Astrocyte (in vitro differentiated cells and primary cell): ENCODE data around the gene USP15. TPM values are rescaled to one million over a fixed set of nuclear protein-coding genes. Genes with fewer than 3 reads are reported as not detected.
"Not testable (repeated sequence)": the region's sequence is repeated elsewhere in the genome, so short reads cannot be mapped to it uniquely, and the experiment has no call there.

ENCODE experiments used
- DNase-seq: peaks from one replicate; pipeline ENCODE4 v3.0.0-alpha.2; 2010; ENCODE audit warnings: low read depth
- FAIRE-seq: peaks from 2 replicates; lab custom pipeline; 2011; peaks lifted over from hg19 to GRCh38; lab: Jason Lieb, UNC
- H2AFZ ChIP-seq: 2 replicates; pipeline ENCODE4 v1.6.0; 2012; ENCODE audit warnings: low read depth, low read length, inconsistent platforms
- H3K27ac ChIP-seq: 2 replicates; pipeline ENCODE4 v1.5.1; 2011; ENCODE audit warnings: low read depth, low read length, inconsistent platforms
- H3K27me3 ChIP-seq: 2 replicates; pipeline ENCODE4 v1.6.0; 2011; ENCODE audit warnings: low read length, inconsistent platforms; ENCODE audit not compliant: insufficient read depth
- H3K36me3 ChIP-seq: 2 replicates; pipeline ENCODE4 v1.5.1; 2011; ENCODE audit warnings: low read length, inconsistent platforms; ENCODE audit not compliant: insufficient read depth
- H3K4me1 ChIP-seq: 2 replicates; pipeline ENCODE4 v1.5.1; 2011; ENCODE audit warnings: low read length, inconsistent platforms; ENCODE audit not compliant: insufficient read depth
- H3K4me2 ChIP-seq: 2 replicates; pipeline ENCODE4 v1.6.0; 2012; ENCODE audit warnings: low read length, inconsistent platforms
- H3K4me3 ChIP-seq: 2 replicates; pipeline ENCODE4 v1.5.1; 2011; ENCODE audit warnings: low read depth, mild to moderate bottlenecking, low read length, inconsistent platforms; ENCODE audit not compliant: insufficient read depth
- H3K79me2 ChIP-seq: 2 replicates; pipeline ENCODE4 v1.6.0; 2012; ENCODE audit warnings: mild to moderate bottlenecking, low read length, inconsistent platforms; ENCODE audit not compliant: insufficient read depth
- H3K9ac ChIP-seq: 2 replicates; pipeline ENCODE4 v1.6.0; 2012; ENCODE audit warnings: mild to moderate bottlenecking, low read length, inconsistent platforms
- H3K9me3 ChIP-seq: 2 replicates; pipeline ENCODE4 v1.5.1; 2012; ENCODE audit warnings: low read depth, mild to moderate bottlenecking, low read length, inconsistent platforms; ENCODE audit not compliant: insufficient read depth
- H4K20me1 ChIP-seq: 2 replicates; pipeline ENCODE4 v1.6.0; 2012; ENCODE audit warnings: low read length, inconsistent platforms; ENCODE audit not compliant: insufficient read depth
- H3K27ac Mint-ChIP-seq: one replicate; pipeline ENCODE4 v1.8.0; 2021; ENCODE audit warnings: mild to moderate bottlenecking, mixed read lengths; ENCODE audit not compliant: unreplicated experiment
- H3K27me3 Mint-ChIP-seq: one replicate; pipeline ENCODE4 v1.8.0; 2021; ENCODE audit warnings: low read depth, mixed read lengths; ENCODE audit not compliant: unreplicated experiment
- H3K36me3 Mint-ChIP-seq: one replicate; pipeline ENCODE4 v1.8.0; 2021; ENCODE audit warnings: low read depth, mixed read lengths; ENCODE audit not compliant: unreplicated experiment
- H3K4me1 Mint-ChIP-seq: one replicate; pipeline ENCODE4 v1.8.0; 2021; ENCODE audit warnings: low read depth, mixed read lengths; ENCODE audit not compliant: unreplicated experiment
- H3K4me3 Mint-ChIP-seq: one replicate; pipeline ENCODE4 v1.8.0; 2021; ENCODE audit warnings: mild to moderate bottlenecking, moderate library complexity, mixed read lengths; ENCODE audit not compliant: unreplicated experiment
- H3K9me3 Mint-ChIP-seq: one replicate; pipeline ENCODE4 v1.8.0; 2021; ENCODE audit warnings: mild to moderate bottlenecking, mixed read lengths; ENCODE audit not compliant: unreplicated experiment
- EZH2 ChIP-seq: IDR thresholded peaks from 2 replicates; pipeline ENCODE4 v1.6.1; 2012; ENCODE audit warnings: mild to moderate bottlenecking, low read length, inconsistent platforms; ENCODE audit not compliant: insufficient read depth
- total RNA-seq: library from RNA; stranded (reverse); gene quantifications from 2 replicates; pipeline ENCODE4 v1.2.1, GENCODE V29; 2021
- TF ChIP-seq, protein P1 (sequence below): IDR thresholded peaks from 2 replicates; pipeline ENCODE4 v1.5.1; 2011; ENCODE audit warnings: low read depth, mild to moderate bottlenecking, inconsistent platforms, low read length, moderate library complexity; ENCODE audit not compliant: insufficient read depth

The USP15 gene
- total RNA-seq, 1 donor from 2014 or later: 81.9 TPM

DNA sequence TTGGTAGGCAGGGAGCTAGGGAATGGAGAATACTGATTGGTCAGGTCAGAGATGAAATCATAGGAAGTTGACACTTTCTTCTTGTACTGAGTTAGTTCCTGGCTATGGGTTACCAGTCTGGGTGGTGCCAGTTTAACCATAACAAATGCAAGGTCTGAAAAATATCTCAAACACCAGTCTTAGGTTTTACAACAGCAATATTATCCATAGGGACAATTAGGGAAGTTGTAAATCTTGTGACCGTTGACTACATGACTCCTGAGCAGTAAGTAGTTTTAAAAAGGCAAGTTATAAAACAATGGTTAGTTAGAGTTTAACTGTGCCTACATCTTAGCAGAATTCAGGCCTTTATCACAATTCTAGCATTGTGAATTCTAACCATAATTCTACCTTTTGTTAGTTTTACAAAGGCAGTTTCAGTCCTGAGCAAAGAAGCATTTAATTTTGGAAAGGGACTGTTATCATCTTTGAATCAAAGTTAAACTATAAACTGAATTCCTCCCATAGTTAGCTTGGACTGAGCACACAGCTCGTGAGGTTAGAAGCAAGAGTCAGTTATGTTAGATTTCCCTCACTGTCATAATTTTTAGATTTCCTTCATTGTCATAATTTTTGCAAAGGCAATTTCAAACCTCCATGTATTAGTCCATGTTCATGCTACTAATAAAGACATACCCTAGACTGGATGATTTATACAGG is 186.7 kb downstream of the USP15 start:
- H3K79me2 ChIP-seq: no peaks in the 10 kb centered on the region
- H3K36me3 ChIP-seq: no peaks in the 10 kb centered on the region
- no peak overlapping the region for H3K4me3 ChIP-seq
- no peaks in the 10 kb centered on the region for H4K20me1 ChIP-seq
- Mint-ChIP-seq H3K27me3 (no peaks in the 10 kb centered on the region), H3K4me1 (no peaks in the 10 kb centered on the region), H3K9me3 (no peaks in the 10 kb centered on the region), H3K4me3 (no peak overlapping the region), H3K27ac (no peak overlapping the region), H3K36me3 (no peaks in the 10 kb centered on the region)
- FAIRE-seq: no peak
- no peak overlapping the region for H3K27ac ChIP-seq
- H3K4me2 ChIP-seq: no peak overlapping the region
- no peak overlapping the region for H2AFZ ChIP-seq
- no peak for DNase-seq
- TF ChIP-seq EZH2: no peak
- TF ChIP-seq, protein P1, sequence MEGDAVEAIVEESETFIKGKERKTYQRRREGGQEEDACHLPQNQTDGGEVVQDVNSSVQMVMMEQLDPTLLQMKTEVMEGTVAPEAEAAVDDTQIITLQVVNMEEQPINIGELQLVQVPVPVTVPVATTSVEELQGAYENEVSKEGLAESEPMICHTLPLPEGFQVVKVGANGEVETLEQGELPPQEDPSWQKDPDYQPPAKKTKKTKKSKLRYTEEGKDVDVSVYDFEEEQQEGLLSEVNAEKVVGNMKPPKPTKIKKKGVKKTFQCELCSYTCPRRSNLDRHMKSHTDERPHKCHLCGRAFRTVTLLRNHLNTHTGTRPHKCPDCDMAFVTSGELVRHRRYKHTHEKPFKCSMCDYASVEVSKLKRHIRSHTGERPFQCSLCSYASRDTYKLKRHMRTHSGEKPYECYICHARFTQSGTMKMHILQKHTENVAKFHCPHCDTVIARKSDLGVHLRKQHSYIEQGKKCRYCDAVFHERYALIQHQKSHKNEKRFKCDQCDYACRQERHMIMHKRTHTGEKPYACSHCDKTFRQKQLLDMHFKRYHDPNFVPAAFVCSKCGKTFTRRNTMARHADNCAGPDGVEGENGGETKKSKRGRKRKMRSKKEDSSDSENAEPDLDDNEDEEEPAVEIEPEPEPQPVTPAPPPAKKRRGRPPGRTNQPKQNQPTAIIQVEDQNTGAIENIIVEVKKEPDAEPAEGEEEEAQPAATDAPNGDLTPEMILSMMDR: no peak
- no peak overlapping the region for H3K9ac ChIP-seq
- H3K27me3 ChIP-seq: no peaks in the 10 kb centered on the region
- no peaks in the 10 kb centered on the region for H3K4me1 ChIP-seq
- H3K9me3 ChIP-seq: no peaks in the 10 kb centered on the region

DNA sequence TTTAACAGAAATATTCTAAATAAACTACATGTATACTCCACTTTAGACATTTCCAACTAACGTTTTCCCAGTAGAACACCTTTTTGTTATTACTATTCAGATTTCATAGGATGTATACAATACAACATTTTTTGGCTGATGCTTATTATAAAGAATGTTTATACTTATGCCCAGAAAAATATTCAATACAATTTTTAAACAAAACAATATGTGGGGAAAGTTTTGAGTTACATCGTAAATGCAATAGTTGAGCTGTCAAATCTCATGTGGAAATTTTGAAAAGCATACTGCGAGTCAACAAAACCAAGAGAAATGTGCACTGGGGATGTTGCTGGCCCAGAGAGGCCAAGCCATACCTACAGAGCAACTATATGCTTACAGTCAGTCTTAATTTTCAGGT is 188.2 kb downstream of the USP15 start:
- Histone ChIP-seq H3K4me1 (no peaks in the 10 kb centered on the region), H3K79me2 (no peaks in the 10 kb centered on the region), H3K9ac (no peak overlapping the region), H3K9me3 (no peaks in the 10 kb centered on the region), H3K4me2 (no peak overlapping the region), H2AFZ (no peak overlapping the region), H3K4me3 (no peak overlapping the region), H3K36me3 (no peaks in the 10 kb centered on the region), H3K27ac (no peak overlapping the region), H3K27me3 (no peaks in the 10 kb centered on the region), H4K20me1 (no peaks in the 10 kb centered on the region)
- DNase-seq (no peak), FAIRE-seq (no peak)
- Mint-ChIP-seq H3K4me1 (no peaks in the 10 kb centered on the region), H3K27me3 (no peaks in the 10 kb centered on the region), H3K9me3 (no peaks in the 10 kb centered on the region), H3K4me3 (no peak overlapping the region), H3K27ac (no peak overlapping the region), H3K36me3 (no peaks in the 10 kb centered on the region)
- TF ChIP-seq EZH2: no peak
- TF ChIP-seq, protein P1: no peak

GRCh38 chr12:62455429-62455828 is 195.2 kb downstream of the USP15 start:
- H3K36me3 ChIP-seq, H3K9ac ChIP-seq, H3K27ac ChIP-seq, H3K4me1 ChIP-seq, H2AFZ ChIP-seq, FAIRE-seq, H3K9me3 ChIP-seq, H3K79me2 ChIP-seq, DNase-seq, H3K27me3 Mint-ChIP-seq, H3K36me3 Mint-ChIP-seq, H3K4me1 Mint-ChIP-seq, H4K20me1 ChIP-seq, H3K4me3 Mint-ChIP-seq, H3K9me3 Mint-ChIP-seq, H3K27me3 ChIP-seq, H3K4me2 ChIP-seq, H3K4me3 ChIP-seq, H3K27ac Mint-ChIP-seq: not testable (repeated sequence)
